PC-9 (cell line): ENCODE results near the gene FOXG1.

ENCODE experiments used
- EZH2 ChIP-seq: fragments of 200-600 bp; sonication (generic); IDR thresholded peaks from 2 replicates; pipeline ENCODE4 v1.8.0; 2017; ENCODE audit warnings: antibody characterized with exemption, low read depth
- TF ChIP-seq, protein P1 (sequence below): fragments of 200-600 bp; sonication (generic); conservative IDR thresholded peaks from 2 replicates; pipeline ENCODE4 v1.6.1; 2017; ENCODE audit warnings: mixed run types, antibody characterized with exemption, mild to moderate bottlenecking, moderate library complexity

DNA sequence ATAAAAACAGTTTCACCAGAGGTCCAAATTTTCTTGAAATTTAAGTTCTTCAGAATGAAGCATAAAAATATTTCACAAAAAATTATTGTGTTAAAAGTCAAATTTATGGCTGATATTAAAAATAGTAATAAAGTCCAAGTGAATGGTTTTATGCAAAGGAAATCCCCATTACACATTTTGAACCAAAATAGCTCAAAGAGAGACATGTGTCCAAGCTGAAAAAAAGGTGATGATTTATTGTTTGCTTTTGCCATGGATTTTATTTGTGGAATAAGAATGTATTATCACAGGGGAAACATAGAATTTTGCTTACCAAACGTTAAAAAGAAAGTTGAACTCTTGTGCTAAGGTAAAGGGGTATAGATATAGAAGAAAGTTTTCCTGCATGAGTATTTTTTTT lies 4.6 kb downstream of the FOXG1 start:
- TF ChIP-seq, protein P1, sequence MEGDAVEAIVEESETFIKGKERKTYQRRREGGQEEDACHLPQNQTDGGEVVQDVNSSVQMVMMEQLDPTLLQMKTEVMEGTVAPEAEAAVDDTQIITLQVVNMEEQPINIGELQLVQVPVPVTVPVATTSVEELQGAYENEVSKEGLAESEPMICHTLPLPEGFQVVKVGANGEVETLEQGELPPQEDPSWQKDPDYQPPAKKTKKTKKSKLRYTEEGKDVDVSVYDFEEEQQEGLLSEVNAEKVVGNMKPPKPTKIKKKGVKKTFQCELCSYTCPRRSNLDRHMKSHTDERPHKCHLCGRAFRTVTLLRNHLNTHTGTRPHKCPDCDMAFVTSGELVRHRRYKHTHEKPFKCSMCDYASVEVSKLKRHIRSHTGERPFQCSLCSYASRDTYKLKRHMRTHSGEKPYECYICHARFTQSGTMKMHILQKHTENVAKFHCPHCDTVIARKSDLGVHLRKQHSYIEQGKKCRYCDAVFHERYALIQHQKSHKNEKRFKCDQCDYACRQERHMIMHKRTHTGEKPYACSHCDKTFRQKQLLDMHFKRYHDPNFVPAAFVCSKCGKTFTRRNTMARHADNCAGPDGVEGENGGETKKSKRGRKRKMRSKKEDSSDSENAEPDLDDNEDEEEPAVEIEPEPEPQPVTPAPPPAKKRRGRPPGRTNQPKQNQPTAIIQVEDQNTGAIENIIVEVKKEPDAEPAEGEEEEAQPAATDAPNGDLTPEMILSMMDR = no peak
- TF ChIP-seq EZH2 = no peak
